DND-41 (cell line): Measurements from ENCODE around the gene PTGFRN.

ENCODE experiments used
- ATAC-seq: fragments of 200-7000 bp; cut with Tn5 transposase; 3 replicates; pipeline ENCODE4 v1.9.1; 2021; ENCODE audit warnings: low read depth; ENCODE audit not compliant: insufficient read depth
- DNase-seq: peaks from one replicate; pipeline ENCODE4 v3.0.0-alpha.2; 2020
- H2AFZ ChIP-seq: 2 replicates; pipeline ENCODE4 v1.6.0; 2012; ENCODE audit warnings: low read depth, low read length
- H3K27ac ChIP-seq: 2 replicates; pipeline ENCODE4 v1.5.1; 2012; ENCODE audit warnings: low read length, inconsistent platforms
- H3K27me3 ChIP-seq: fragments of 200-600 bp; sonication (generic); 2 replicates; pipeline ENCODE4 v1.6.0; 2012; ENCODE audit warnings: low read length, mild to moderate bottlenecking, inconsistent platforms; ENCODE audit not compliant: insufficient read depth, poor library complexity
- H3K36me3 ChIP-seq: 2 replicates; pipeline ENCODE4 v1.5.1; 2012; ENCODE audit warnings: low read length, inconsistent platforms; ENCODE audit not compliant: insufficient read depth
- H3K4me1 ChIP-seq: 2 replicates; pipeline ENCODE4 v1.5.1; 2012; ENCODE audit warnings: mild to moderate bottlenecking, low read length; ENCODE audit not compliant: insufficient read depth
- H3K4me2 ChIP-seq: 2 replicates; pipeline ENCODE4 v1.6.0; 2012; ENCODE audit warnings: mild to moderate bottlenecking, moderate library complexity, low read length, inconsistent platforms; ENCODE audit not compliant: insufficient read depth
- H3K4me3 ChIP-seq, 2 experiments: fragments of 200-600 bp in 1 of 2; shearing (Covaris generic) in 1 of 2; 2 replicates each; pipeline ENCODE4 v1.5.1; 2012 to 2016; ENCODE audit warnings: inconsistent platforms in 2 of 2, low read length in 2 of 2, mild to moderate bottlenecking in 2 of 2, low read depth in 1 of 2, moderate library complexity in 1 of 2
- H3K79me2 ChIP-seq: 2 replicates; pipeline ENCODE4 v1.6.0; 2012; ENCODE audit warnings: low read length, inconsistent platforms; ENCODE audit not compliant: insufficient read depth
- H3K9ac ChIP-seq: 2 replicates; pipeline ENCODE4 v1.6.0; 2012; ENCODE audit warnings: low read depth, mild to moderate bottlenecking, inconsistent platforms, low read length, moderate library complexity
- H3K9me3 ChIP-seq: 2 replicates; pipeline ENCODE4 v1.5.1; 2012; ENCODE audit warnings: low read length, moderate library complexity, mild to moderate bottlenecking, inconsistent platforms; ENCODE audit not compliant: insufficient read depth, severe bottlenecking
- H4K20me1 ChIP-seq: 2 replicates; pipeline ENCODE4 v1.6.0; 2012; ENCODE audit warnings: low read length; ENCODE audit not compliant: insufficient read depth
- EZH2 ChIP-seq: IDR thresholded peaks from 3 replicates; pipeline ENCODE4 v1.6.1; 2012; ENCODE audit warnings: borderline replicate concordance, low read depth, mild to moderate bottlenecking, moderate library complexity, low read length, inconsistent platforms; ENCODE audit not compliant: severe bottlenecking
- TF ChIP-seq, protein P1 (sequence below): IDR thresholded peaks from 2 replicates; pipeline ENCODE4 v1.5.1; 2012; ENCODE audit warnings: borderline replicate concordance, low read length, moderate library complexity, mild to moderate bottlenecking; ENCODE audit not compliant: poor library complexity, severe bottlenecking; ENCODE audit errors: extremely low read depth

PTGFRN gene

GRCh38 chr1:116880917-116881316 is 28.8 kb upstream of the PTGFRN start:
- Histone ChIP-seq H2AFZ (no peak overlapping the region), H3K4me2 (no peak overlapping the region), H3K36me3 (no peaks in the 10 kb centered on the region), H3K4me1 (peaks cover 40% of the 10 kb centered on the region), H3K4me3 (no peak overlapping the region), H3K27ac (no peak overlapping the region), H4K20me1 (no peaks in the 10 kb centered on the region), H3K9me3 (no peaks in the 10 kb centered on the region), H3K79me2 (no peaks in the 10 kb centered on the region), H3K27me3 (no peaks in the 10 kb centered on the region), H3K9ac (no peak overlapping the region; the same call in 1 of the 2 replicates)
- no peak for DNase-seq
- no peak for ATAC-seq
- no peak for TF ChIP-seq EZH2
- TF ChIP-seq, protein P1, sequence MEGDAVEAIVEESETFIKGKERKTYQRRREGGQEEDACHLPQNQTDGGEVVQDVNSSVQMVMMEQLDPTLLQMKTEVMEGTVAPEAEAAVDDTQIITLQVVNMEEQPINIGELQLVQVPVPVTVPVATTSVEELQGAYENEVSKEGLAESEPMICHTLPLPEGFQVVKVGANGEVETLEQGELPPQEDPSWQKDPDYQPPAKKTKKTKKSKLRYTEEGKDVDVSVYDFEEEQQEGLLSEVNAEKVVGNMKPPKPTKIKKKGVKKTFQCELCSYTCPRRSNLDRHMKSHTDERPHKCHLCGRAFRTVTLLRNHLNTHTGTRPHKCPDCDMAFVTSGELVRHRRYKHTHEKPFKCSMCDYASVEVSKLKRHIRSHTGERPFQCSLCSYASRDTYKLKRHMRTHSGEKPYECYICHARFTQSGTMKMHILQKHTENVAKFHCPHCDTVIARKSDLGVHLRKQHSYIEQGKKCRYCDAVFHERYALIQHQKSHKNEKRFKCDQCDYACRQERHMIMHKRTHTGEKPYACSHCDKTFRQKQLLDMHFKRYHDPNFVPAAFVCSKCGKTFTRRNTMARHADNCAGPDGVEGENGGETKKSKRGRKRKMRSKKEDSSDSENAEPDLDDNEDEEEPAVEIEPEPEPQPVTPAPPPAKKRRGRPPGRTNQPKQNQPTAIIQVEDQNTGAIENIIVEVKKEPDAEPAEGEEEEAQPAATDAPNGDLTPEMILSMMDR: no peak

DNA sequence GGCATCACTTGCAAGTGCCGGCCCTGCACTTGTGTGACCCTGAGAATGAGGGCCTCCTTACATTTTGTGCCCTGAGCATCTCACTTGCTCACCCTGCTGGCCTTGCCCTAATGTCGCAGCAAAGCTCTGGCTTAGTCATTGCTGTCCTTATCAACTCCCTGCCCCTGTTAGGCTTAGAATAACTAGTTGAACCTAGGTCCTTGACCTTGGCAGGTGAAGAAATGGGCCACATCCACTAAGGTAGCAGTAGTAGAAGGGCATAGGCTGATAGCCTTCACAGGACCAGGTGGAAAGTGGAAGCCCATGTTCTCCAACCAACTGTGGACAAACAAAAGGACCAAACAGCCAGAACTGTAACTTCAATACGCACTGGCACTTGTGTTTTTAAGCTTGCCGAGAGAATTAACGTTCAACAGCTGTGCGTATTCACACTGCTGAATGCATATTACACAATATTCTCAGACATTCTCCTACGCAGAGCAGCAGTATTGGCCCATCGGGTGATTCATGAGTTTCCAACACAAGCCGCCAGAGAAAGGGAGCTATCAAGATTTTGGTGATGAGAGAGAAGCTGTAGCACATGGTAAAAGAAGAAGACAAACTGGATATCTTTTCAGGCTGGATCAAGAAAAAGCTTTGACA is 27.7 kb upstream of the PTGFRN start:
- H3K27ac ChIP-seq: no peak overlapping the region
- H4K20me1 ChIP-seq: no peaks in the 10 kb centered on the region
- H3K4me3 ChIP-seq: no peak overlapping the region
- DNase-seq: peak; percentile 37
- no peaks in the 10 kb centered on the region for H3K79me2 ChIP-seq
- H3K9me3 ChIP-seq: no peaks in the 10 kb centered on the region
- no peak for ATAC-seq
- H3K9ac ChIP-seq: no peak overlapping the region
- no peaks in the 10 kb centered on the region for H3K36me3 ChIP-seq
- H3K4me2 ChIP-seq: no peak overlapping the region
- no peaks in the 10 kb centered on the region for H3K27me3 ChIP-seq
- H3K4me1 ChIP-seq: peaks cover 34% of the 10 kb centered on the region
- H2AFZ ChIP-seq: no peak overlapping the region
- TF ChIP-seq EZH2: no peak
- TF ChIP-seq, protein P1: peak; percentile 59

GRCh38 chr1:116882866-116883265 is 26.9 kb upstream of the PTGFRN start:
- Histone ChIP-seq H3K9me3 (no peaks in the 10 kb centered on the region), H2AFZ (no peak overlapping the region), H3K79me2 (no peaks in the 10 kb centered on the region), H3K36me3 (no peaks in the 10 kb centered on the region), H3K4me2 (no peak overlapping the region), H3K4me3 (no peak overlapping the region), H3K9ac (no peak overlapping the region), H4K20me1 (no peaks in the 10 kb centered on the region), H3K4me1 (peaks cover 25% of the 10 kb centered on the region), H3K27me3 (no peaks in the 10 kb centered on the region), H3K27ac (no peak overlapping the region)
- no peak for DNase-seq
- TF ChIP-seq EZH2: no peak
- TF ChIP-seq, protein P1: no peak
- ATAC-seq: no peak
